HepG2 (cell line): Measurements from ENCODE around the gene CTNNBL1. TPM values are rescaled to one million over a fixed set of nuclear protein-coding genes. Genes with fewer than 3 reads are reported as not detected.

Experiments used
- ERF ChIP-seq: IDR thresholded peaks from 2 replicates; pipeline ENCODE4 v1.6.1; 2018; ENCODE audit warnings: missing biosample characterization, missing genetic modification reagents
- RXRB ChIP-seq: IDR thresholded peaks from 2 replicates; pipeline ENCODE4 v1.6.1; 2016; ENCODE audit warnings: borderline replicate concordance, missing genetic modification reagents, missing compliant biosample characterization
- TBX3 ChIP-seq: fragments of 450-650 bp; IDR thresholded peaks from 2 replicates; pipeline ENCODE4 v1.6.1; 2017; ENCODE audit warnings: antibody characterized with exemption, mild to moderate bottlenecking, inconsistent platforms, borderline replicate concordance
- ZFYVE20 ChIP-seq: sonication (generic); formaldehyde crosslinking; IDR thresholded peaks from 2 replicates; pipeline ENCODE4 v1.8.0; 2023; ENCODE audit warnings: low read depth, mild to moderate bottlenecking, moderate library complexity, missing genetic modification reagents, borderline replicate concordance
- ZNF160 ChIP-seq: sonication (generic); formaldehyde crosslinking; IDR thresholded peaks from 2 replicates; pipeline ENCODE4 v1.8.0; 2022; ENCODE audit warnings: mild to moderate bottlenecking, inconsistent platforms, missing genetic modification reagents
- ZNF674 ChIP-seq: sonication (generic); formaldehyde crosslinking; IDR thresholded peaks from 2 replicates; pipeline ENCODE4 v1.5.0; 2020; ENCODE audit warnings: low read depth, mild to moderate bottlenecking, missing genetic modification reagents
- polyA plus RNA-seq, 8 experiments: library from polyadenylated mRNA; depleted of rRNA in 3 of 8; stranded (reverse) in 7 of 8; unstranded in 1 of 8; fragments of >200 nt; fragmentation: Illumina TruSeq in 4 of 8; extraction: Trizol in 4 of 8; gene quantifications; 2 replicates each; pipeline versions ENCODE4 v1.2.1 to v1.2.3, GENCODE V29; 2011 to 2016; ENCODE audit warnings: low read depth in 4 of 8, missing spikeins in 1 of 8, mixed read lengths in 1 of 8; ENCODE audit not compliant: insufficient read depth in 1 of 8
- total RNA-seq, 5 experiments: library from RNA; depleted of rRNA; stranded (reverse); fragments of >200 nt; fragmentation: Illumina TruSeq; extraction: Trizol; gene quantifications; 2 replicates each; pipeline ENCODE4 v1.2.3, GENCODE V29; 2016; ENCODE audit warnings: low read depth in 1 of 5
- TF ChIP-seq, protein P1 (sequence below), 2 experiments: sonication (generic) in 1 of 2; formaldehyde crosslinking in 1 of 2; IDR thresholded peaks; 2 replicates each; pipeline versions ENCODE4 v1.6.1 to v1.9.0; 2014 to 2022; ENCODE audit warnings: antibody characterized with exemption in 1 of 2, borderline replicate concordance in 1 of 2, inconsistent platforms in 1 of 2, low read depth in 1 of 2, missing genetic modification reagents in 1 of 2
- TF ChIP-seq, protein P2 (sequence below): sonication (generic); formaldehyde crosslinking; IDR thresholded peaks from 2 replicates; pipeline ENCODE4 v1.9.0; 2021; ENCODE audit warnings: mild to moderate bottlenecking, missing genetic modification reagents
- TF ChIP-seq, protein P3 (sequence below): sonication (generic); formaldehyde crosslinking; IDR thresholded peaks from 2 replicates; pipeline ENCODE4 v1.4.0; 2020; ENCODE audit warnings: missing genetic modification reagents
- TF ChIP-seq, protein P4 (sequence below): sonication (generic); formaldehyde crosslinking; conservative IDR thresholded peaks from 2 replicates; pipeline ENCODE4 v1.8.0; 2022; ENCODE audit warnings: mild to moderate bottlenecking, moderate library complexity, missing genetic modification reagents

CTNNBL1 gene
- total and polyA plus RNA-seq, 2 of the 13 experiments (the other 11 are each of a cell fraction or from before 2014, with no cell fraction given): 49.3 to 94.6 TPM

DNA sequence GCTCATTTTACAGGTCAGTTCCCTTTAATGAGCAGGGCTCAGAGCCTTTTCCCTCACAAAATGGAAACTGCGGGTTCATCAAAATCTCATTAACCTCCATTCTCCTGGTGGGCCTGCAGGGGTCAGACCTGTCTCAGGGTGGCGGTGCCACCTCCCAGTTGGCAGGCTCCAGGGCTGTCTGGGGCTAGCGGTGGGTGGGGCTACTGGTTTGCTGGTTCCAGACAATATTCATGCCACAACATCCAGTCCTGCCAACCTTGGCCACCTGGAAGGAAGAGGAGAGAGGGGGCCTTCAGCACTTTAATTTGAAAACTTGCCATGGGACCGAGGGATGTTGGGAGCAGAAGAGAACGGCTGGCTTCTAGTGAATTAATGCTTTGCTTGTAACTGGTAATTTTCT is 41.9 kb upstream of the CTNNBL1 start (continued):
- TF ChIP-seq, protein P1, sequence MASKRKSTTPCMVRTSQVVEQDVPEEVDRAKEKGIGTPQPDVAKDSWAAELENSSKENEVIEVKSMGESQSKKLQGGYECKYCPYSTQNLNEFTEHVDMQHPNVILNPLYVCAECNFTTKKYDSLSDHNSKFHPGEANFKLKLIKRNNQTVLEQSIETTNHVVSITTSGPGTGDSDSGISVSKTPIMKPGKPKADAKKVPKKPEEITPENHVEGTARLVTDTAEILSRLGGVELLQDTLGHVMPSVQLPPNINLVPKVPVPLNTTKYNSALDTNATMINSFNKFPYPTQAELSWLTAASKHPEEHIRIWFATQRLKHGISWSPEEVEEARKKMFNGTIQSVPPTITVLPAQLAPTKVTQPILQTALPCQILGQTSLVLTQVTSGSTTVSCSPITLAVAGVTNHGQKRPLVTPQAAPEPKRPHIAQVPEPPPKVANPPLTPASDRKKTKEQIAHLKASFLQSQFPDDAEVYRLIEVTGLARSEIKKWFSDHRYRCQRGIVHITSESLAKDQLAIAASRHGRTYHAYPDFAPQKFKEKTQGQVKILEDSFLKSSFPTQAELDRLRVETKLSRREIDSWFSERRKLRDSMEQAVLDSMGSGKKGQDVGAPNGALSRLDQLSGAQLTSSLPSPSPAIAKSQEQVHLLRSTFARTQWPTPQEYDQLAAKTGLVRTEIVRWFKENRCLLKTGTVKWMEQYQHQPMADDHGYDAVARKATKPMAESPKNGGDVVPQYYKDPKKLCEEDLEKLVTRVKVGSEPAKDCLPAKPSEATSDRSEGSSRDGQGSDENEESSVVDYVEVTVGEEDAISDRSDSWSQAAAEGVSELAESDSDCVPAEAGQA (IDR thresholded peaks at IDR 0.05; ENCODE audit: low read depth): no peak
- TF ChIP-seq, protein P1 (CRISPR knock-in tag; IDR thresholded peaks at IDR 0.05; ENCODE audit: borderline replicate concordance): no peak
- TF ChIP-seq, protein P2, sequence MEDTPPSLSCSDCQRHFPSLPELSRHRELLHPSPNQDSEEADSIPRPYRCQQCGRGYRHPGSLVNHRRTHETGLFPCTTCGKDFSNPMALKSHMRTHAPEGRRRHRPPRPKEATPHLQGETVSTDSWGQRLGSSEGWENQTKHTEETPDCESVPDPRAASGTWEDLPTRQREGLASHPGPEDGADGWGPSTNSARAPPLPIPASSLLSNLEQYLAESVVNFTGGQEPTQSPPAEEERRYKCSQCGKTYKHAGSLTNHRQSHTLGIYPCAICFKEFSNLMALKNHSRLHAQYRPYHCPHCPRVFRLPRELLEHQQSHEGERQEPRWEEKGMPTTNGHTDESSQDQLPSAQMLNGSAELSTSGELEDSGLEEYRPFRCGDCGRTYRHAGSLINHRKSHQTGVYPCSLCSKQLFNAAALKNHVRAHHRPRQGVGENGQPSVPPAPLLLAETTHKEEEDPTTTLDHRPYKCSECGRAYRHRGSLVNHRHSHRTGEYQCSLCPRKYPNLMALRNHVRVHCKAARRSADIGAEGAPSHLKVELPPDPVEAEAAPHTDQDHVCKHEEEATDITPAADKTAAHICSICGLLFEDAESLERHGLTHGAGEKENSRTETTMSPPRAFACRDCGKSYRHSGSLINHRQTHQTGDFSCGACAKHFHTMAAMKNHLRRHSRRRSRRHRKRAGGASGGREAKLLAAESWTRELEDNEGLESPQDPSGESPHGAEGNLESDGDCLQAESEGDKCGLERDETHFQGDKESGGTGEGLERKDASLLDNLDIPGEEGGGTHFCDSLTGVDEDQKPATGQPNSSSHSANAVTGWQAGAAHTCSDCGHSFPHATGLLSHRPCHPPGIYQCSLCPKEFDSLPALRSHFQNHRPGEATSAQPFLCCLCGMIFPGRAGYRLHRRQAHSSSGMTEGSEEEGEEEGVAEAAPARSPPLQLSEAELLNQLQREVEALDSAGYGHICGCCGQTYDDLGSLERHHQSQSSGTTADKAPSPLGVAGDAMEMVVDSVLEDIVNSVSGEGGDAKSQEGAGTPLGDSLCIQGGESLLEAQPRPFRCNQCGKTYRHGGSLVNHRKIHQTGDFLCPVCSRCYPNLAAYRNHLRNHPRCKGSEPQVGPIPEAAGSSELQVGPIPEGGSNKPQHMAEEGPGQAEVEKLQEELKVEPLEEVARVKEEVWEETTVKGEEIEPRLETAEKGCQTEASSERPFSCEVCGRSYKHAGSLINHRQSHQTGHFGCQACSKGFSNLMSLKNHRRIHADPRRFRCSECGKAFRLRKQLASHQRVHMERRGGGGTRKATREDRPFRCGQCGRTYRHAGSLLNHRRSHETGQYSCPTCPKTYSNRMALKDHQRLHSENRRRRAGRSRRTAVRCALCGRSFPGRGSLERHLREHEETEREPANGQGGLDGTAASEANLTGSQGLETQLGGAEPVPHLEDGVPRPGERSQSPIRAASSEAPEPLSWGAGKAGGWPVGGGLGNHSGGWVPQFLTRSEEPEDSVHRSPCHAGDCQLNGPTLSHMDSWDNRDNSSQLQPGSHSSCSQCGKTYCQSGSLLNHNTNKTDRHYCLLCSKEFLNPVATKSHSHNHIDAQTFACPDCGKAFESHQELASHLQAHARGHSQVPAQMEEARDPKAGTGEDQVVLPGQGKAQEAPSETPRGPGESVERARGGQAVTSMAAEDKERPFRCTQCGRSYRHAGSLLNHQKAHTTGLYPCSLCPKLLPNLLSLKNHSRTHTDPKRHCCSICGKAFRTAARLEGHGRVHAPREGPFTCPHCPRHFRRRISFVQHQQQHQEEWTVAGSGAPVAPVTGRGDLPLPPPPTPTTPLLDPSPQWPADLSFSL (CRISPR knock-in tag): no peak
- TF ChIP-seq ERF (CRISPR knock-in tag) (0 out of 2 replicates have a peak, but pooled peaks have one; percentile 43), ZNF160 (no peak), ZFYVE20 (CRISPR knock-in tag) (no peak), RXRB (peak; percentile 16; the same call in 1 of the 2 replicates), ZNF674 (no peak), TBX3 (no peak)
- TF ChIP-seq, protein P3, sequence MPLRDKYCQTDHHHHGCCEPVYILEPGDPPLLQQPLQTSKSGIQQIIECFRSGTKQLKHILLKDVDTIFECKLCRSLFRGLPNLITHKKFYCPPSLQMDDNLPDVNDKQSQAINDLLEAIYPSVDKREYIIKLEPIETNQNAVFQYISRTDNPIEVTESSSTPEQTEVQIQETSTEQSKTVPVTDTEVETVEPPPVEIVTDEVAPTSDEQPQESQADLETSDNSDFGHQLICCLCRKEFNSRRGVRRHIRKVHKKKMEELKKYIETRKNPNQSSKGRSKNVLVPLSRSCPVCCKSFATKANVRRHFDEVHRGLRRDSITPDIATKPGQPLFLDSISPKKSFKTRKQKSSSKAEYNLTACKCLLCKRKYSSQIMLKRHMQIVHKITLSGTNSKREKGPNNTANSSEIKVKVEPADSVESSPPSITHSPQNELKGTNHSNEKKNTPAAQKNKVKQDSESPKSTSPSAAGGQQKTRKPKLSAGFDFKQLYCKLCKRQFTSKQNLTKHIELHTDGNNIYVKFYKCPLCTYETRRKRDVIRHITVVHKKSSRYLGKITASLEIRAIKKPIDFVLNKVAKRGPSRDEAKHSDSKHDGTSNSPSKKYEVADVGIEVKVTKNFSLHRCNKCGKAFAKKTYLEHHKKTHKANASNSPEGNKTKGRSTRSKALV (CRISPR knock-in tag): no peak
- TF ChIP-seq, protein P4, sequence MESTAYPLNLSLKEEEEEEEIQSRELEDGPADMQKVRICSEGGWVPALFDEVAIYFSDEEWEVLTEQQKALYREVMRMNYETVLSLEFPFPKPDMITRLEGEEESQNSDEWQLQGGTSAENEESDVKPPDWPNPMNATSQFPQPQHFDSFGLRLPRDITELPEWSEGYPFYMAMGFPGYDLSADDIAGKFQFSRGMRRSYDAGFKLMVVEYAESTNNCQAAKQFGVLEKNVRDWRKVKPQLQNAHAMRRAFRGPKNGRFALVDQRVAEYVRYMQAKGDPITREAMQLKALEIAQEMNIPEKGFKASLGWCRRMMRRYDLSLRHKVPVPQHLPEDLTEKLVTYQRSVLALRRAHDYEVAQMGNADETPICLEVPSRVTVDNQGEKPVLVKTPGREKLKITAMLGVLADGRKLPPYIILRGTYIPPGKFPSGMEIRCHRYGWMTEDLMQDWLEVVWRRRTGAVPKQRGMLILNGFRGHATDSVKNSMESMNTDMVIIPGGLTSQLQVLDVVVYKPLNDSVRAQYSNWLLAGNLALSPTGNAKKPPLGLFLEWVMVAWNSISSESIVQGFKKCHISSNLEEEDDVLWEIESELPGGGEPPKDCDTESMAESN (CRISPR knock-in tag): no peak
